HG02885 (cell line): Measurements from ENCODE around the gene MCHR2.
"Not testable (repeated sequence)": the region's sequence is repeated elsewhere in the genome, so short reads cannot be mapped to it uniquely, and the experiment has no call there.

Experiments used
- ATAC-seq: cut with Tn5 transposase; IDR thresholded peaks from one replicate; pipeline ENCODE4 v1.9.1; 2021; ENCODE audit warnings: mild to moderate bottlenecking; ENCODE audit not compliant: unreplicated experiment, poor library complexity

Gene MCHR2, protein sequence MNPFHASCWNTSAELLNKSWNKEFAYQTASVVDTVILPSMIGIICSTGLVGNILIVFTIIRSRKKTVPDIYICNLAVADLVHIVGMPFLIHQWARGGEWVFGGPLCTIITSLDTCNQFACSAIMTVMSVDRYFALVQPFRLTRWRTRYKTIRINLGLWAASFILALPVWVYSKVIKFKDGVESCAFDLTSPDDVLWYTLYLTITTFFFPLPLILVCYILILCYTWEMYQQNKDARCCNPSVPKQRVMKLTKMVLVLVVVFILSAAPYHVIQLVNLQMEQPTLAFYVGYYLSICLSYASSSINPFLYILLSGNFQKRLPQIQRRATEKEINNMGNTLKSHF

DNA sequence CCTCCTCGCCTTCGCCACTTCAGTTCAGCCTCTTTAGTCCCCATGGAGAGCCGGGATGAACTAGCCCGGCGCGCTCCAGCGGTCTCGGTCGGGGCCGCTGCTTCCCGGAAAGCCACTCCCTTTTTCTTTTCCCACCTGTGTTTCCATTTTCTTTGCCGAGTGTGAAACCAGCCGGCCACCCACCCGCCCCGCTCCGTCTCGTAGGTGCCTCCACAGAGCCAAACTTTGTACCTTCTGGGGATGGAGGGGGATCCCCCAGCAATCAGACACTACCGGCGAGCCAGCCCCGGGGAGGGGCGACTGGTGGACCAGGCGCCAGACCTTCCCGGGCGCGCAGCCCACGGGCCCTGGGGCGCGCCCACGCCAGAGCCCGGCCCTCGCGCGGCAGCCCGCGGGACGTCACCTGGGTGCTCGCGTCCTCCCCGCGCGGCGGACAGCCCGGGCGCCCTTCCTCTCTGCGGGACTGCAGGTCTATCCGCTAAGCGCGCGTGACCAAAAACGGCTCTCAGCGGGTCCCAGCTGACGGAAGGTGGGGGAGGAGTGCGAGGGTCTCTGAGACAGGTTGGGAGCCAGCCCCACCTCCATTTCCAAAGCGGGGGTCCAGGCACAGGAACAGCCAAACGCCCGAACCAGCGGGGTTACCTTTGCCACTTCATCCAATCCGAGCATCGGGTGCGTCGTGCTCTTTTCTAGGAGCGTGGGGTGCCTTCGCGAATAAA lies at the start of gene MCHR2:
Gene MCHR2, minus strand, starts transcription at position 691 of the 719 bp plus-strand sequence. CDS start 38,076 bp downstream, outside the sequence.
- no peak for ATAC-seq

DNA sequence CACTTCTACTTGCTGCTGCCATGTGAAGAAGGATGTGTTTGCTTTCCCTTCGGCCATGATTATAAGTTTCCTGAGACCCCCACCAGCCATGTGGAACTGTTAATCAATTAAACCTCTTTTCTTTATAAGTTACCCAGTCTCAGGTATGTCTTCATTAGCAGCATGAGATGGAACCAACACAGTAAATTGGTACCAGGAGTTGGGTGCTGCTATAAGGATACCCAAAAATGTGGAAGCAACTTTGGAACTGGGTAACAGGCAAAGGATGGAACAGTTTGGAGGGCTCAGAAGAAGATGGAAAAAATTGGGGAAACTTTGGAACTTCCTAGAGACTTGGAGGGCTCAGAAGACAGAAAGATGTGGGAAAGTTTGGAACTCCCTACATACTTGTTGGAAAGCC lies 44.5 kb upstream of the MCHR2 start:
- ATAC-seq = not testable (repeated sequence)

DNA sequence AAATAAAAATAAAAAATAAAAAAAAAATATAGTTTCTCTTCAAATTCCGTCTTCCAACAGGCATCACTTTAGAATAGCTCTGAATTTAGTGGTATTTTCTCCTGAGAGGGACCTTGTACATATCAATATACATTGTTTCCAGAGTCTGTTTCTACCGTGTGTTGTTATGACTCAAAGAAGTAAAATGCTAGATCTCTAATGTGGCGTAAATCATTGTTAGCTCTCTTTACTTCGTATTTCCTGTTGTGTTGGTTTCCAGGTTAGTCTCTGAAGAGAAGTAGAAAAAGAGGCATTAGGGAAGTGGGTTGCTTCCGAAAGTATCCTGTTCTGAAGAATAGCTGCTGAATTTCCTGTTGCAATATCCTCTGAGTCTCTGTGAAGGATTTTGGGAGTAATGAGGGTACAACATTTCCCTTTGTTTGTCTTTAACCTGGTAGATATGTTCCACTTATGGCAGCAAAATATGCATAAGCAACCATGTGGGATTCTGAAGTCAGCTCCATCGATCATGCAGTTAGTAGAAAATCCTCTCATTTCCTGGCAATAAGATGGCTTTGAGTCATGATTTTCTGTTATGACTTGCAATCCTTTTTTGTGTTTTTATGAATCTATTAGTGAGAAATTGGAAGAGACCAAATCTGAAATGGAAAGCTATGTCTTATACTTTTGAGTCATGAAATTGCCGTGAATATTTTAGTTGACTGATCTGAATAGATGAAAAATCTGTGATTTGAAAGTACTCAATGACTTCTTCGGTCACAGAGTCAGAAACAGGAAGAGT lies 42.0 kb upstream of the MCHR2 start:
- ATAC-seq = peak; percentile 54

DNA sequence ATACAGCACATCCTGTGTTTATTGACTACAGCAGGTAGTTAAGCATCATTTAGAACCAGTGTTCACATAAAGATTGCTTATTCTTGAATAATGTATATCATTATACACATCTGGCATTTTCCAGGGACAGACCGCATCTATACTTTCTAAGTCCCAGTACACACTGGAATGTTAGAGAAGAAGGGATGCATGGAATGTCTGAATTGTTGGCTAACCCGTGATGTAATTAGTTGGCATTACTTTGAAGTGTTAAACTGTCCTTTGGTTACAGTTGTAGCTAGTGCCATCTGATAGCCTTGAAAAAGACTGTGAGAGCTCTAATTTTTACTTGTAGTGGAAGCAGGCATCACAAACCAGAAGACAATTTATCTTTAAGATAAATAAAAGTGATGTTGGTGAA lies 29.8 kb upstream of the MCHR2 start:
- ATAC-seq = no peak

DNA sequence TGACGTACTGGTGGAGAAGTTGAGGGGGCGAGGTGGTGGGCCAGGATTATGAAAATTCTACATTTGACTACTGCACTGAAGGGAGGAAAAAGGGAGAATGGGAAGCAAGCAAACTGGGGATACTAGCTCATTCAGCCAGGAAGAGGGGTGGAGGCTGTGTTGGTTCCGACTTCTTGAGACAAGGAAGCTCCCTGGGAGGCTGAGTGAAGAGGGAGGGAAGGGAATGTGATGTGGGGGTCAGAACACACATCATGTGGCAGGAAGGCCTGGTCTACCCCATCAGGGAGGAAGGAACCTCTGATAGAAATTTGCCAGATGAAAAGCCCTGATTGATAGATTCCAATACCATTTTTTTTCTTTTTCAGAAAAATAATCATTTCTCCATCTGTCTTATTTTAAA lies 28.8 kb upstream of the MCHR2 start:
- no peak for ATAC-seq

DNA sequence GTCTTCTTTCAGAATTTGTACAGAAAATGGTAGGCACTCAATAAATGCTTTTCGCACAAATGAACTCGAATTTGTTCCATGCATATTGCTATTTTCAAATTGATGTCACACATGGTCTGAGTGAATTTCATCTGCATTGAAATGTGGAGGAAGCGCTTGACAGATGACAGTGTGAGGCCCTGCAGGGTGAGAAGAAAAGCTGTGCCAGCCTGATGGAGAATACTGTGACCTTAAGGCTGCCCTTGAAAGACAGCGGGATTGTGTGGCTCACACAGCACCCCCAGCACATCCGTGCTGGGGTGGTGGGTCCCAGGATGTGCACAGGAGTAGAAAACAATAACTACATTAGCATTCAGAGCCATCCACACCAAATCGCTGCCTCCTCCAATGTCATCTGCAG lies 14.8 kb upstream of the MCHR2 start:
- no peak for ATAC-seq

DNA sequence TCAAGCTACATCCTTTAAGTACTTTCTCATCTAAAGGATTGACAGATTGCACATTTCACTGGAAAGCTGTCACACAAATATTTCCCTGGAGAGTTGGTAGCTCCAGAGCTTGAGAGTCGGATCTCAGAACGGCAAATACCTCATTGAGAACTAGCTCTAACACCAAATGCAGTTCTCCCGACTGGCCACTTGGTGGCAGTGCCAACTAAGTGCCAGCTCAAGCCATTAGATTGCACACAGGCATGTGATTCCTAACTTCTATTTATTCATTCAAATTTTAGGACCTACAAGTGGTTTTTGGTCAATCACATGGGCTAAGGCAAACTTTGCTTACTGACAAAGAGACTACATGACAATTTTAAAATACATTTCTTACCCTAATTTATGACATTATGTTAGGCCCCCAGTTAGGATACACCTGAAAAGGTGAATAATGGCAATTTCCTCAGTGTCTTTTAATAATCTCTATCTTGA lies 7.9 kb upstream of the MCHR2 start:
- peak; percentile 98 for ATAC-seq

DNA sequence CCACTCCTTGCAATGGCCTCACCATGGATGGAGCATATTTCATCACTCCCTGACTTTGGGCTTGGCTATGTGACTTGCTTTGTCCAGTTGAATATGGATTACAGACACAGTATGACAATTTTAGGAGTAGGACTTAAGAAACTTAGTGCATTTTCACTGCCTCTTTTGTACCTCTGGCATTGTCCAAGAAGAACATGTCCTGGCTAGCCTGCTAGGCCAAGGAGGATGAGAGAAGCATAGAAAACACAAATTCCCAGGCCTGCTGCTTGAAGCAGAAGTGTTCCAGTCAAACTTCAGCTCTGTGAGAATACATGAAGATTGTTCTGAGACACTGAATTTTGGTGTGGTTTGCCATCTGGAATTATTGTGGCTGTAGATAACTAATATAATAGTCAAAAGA lies 3.1 kb upstream of the MCHR2 start:
- no peak for ATAC-seq

DNA sequence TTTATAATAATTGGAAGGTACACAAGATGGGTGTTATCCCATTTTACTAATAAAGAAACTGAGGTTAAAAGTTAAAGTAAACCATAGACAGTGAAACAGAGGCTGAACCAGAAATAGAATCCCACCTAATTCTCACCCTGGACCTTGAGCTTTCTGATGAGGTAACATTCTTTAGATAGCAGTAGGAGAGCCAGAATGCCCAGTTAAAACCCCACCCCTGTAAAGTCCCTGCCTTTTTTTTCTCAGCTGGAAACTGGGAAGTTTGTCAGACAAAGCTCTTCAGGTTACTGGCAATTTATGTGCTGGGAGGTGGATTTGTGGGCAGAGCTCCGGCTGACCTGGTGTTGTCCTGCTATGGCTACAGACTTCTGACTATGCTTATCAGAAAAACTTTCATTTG lies 1.9 kb upstream of the MCHR2 start:
- no peak for ATAC-seq

DNA sequence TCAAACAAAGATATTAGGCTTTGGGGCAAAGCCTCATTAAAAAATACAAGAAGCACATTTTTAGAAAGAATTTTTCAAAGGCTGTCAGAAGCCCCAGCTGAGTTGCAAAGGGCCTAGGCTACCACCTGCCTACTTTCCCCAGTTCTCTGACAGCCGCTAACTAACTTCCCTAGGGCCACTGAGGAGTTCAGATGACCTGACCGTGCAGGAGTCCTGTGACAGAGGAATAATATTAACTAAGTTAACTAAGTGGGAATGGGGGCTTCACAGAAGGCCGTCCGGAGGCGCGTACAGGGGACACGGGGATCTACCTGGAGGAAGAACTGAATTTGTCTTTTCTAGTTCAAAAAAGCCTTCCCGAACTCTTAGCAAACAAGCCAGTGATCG lies 884 bp downstream of the MCHR2 start:
- no peak for ATAC-seq

DNA sequence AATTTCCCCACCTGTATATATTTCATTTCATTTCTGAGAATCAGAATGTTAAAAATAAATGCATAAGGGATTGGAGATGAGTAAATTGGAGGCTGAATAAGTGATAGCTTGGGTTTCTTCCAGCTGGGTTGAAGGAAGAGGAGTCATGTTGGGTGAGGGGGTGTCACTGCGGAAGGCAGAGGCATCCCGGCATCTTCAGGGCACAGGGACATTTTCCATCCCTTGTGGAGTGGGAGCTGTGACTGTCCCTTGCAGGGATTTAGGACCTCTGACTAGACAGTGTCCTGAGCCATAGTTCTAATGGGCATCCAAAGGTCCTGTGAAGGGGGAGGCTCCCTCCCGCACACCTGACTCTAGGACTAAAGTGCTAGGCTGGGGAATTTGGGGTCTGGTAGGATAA lies 2.1 kb downstream of the MCHR2 start:
- ATAC-seq = no peak

DNA sequence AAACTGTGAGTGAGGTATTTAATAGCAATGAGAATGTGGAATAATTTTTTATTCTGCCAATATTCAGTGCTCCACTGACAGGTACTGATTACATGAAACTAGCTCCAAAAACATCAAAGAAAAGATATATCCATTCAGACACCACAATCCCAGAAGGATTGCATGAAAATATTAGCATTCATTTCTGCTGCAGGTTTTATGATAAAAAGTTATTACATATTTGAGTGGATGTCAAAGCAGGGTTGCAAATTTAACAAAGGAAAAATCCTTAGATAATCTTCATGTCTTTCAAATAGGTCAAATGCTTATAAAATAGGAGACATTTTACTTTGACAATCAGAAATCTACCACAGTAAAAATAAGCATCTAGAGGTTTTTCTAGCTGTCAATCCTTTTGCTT lies 13.3 kb downstream of the MCHR2 start:
- ATAC-seq = no peak

DNA sequence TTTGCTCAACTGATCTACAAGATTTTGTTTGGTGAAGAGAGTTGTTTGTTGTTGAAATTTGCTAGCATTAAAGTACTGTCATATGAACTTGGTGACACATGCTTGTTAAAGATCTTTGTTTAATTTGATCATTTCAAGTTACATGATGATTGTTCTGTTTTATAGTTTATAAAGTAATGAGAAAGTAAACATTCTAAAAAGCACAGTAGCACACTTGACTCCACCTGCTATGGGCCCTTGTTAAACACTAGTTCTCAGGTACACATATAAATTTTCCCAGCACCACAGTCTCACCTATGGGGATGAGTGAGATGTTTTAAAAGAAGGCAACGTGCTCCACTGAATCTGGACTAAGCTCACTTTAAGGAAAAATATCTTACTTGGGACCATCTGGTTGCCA lies 14.1 kb downstream of the MCHR2 start:
- ATAC-seq = no peak

DNA sequence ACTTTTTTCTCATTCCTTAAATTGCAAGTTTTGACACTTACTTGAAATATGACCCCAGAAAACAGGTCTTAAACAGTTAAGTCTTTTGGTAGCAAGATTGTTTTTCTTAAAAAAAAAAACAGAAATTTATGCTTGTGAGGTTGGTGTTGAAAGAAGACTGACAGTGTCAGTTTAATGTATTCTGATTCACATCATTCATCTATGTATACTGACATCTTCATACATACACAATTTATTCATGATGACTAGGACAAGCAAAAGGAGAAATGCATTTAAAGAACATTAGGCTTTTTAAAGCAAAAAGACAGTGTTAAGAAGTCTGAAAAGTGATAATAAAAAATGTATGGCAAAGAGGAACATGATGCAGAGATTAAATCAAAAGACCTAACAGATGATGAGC lies 27.0 kb downstream of the MCHR2 start:
- no peak for ATAC-seq

DNA sequence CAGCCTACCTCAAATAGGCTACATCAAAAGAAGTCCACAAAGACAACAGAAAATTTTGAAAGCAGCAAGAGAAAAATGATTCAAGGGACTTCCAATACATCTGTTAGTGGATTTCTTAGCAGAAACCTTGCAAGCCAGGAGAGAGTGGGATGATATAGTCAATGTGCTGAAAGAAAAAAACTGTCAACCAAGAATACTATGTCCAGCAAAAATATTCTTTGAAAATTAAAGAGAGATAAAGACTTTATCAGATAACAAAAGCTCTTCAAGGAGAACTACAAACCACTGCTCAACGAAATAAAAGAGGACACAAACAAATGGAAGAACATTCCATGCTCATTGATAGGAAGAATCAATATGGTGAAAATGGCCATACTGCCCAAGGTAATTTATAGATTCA lies 34.0 kb downstream of the MCHR2 start:
- ATAC-seq = no peak

DNA sequence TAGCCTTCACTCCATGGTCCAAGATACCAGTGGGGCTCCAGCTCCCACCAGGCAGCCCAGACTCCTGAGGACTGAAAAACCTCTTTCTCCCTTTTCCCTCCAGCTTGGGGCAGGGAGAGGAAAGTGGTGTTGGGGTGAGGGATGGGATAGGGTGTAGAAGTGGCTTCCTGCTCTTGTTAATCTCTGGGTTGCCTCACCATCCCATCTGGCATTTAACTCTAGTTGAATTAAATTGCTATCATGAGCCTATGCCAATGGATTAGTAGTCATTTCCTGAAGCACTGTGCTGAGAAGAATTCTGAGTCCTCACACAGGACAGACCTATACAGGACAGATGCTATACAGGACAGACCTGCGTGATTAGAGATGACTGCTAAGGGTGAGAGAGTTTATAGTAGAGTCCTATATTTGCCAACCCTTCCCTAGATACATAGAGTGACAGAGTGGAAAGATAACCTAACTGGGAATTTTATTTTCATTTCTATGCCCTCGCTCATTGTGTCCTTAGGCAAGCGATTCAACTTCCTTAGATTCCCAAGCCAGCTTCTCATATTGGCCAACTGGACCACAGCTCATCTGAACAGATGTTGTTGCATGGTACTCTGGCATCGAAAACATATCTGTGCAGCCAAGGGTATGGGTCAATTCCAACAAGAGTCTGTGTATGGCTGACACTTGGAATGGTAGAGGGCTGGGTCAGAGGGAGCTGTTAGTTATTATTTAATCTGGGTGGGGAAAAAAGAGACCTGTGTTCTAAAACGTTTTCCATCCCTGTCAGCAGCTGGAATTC lies 42.8 kb downstream of the MCHR2 start:
- no peak for ATAC-seq

DNA sequence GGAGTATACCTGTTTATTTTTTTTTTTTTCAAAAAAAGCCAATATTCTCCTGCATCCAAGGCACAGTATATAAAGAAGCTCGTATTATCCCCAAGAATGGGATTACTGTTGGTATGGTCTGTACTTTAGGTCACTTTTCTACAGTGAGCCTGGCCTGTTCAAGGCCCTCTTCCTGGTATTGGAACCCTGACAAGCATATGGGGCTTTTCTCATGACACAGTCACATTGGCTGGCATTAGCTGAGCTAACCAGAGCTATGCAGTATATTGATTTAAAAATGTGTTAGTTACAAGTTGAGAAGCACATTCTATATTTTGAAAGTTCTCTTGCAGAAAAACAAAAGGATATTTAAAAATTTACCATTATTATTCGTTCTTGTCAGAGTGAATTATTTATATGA lies 48.0 kb downstream of the MCHR2 start:
- ATAC-seq = no peak

DNA sequence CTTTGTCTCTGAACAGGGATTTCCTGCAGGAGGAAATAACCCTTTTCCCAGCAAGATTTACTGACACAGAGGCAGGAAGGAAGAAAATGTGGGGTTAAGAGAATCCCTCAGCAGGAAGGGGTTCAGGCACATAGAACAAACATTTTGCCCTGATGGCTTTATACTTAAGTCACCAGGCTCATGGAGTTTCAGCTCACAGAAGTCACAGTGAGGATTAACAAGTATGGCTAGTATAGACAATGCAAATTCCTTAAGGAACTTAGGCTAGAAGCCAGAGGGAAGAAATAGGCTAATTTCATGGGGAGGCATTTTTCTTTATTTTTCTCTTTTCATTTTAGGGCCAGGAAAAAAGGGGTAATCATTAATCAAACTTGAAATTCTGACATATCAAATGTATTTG lies 50.2 kb downstream of the MCHR2 start:
- ATAC-seq = no peak

DNA sequence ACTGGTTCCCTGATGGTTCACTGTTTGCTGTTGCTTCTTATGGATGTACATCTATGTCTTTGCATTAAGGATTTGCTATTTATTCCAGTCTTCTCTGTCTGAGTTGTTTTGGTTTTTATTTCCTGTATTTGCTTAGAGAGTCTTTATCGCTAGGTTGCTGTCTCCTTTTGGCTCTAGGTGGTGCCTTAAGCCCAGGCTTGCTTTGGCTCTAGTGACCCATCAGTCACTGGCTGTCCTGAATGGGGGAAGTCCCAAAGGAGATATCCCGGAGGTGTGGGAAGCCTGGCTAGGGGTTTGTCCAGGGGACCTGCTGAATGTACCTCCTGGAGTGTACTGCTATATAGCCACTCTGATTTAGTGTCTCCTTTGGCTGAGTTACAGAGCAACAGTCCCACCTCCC lies 53.4 kb downstream of the MCHR2 start:
- ATAC-seq = no peak

DNA sequence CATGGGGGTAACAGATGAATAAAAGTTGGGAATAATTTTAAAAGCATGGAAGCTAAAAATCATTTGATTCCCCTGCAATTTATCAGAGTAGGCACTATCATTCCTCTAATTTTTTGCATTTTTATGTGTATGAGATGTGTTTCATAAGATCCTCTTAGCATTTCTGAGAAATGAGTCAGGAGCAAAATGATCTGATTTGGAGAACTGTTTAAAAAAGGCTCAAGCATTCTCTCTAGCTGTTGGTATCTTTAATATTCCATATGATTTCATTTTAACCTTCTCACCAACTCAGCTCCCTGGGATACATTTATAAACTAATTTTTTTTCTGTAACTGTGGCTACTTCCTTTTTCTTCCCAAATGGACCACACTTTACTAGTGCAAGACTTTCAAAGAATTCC lies 60.9 kb downstream of the MCHR2 start:
- ATAC-seq = no peak
